Right ventricle myocardium inferior (tissue), 1 donor: ENCODE measurements around the gene FHIP1A. TPM values are rescaled to one million over a fixed set of nuclear protein-coding genes. Genes with fewer than 3 reads are reported as not detected.

ENCODE experiments used
- ATAC-seq: fragments of 200-7000 bp; cut with Tn5 transposase; one replicate; pipeline ENCODE4 v1.9.1; 2020; ENCODE audit warnings: mild to moderate bottlenecking, moderate library complexity
- DNase-seq: peaks from one replicate; pipeline ENCODE4 v3.0.0; 2021; ENCODE audit errors: missing footprints
- intact Hi-C: fragments of 100-400 bp; cut with DNase I; formaldehyde crosslinking; loops from one replicate; pipeline ENCODE4 v1.11.0; 2022
- total RNA-seq: library from RNA; stranded (reverse); fragmentation: NEBNext Ultra II Directional; extraction: Animal tissue kit (Norgen Biotek cat#: 25700); gene quantifications from one replicate; pipeline ENCODE4 v1.2.1, GENCODE V29; 2021
- donor health status: DM: no; HTN: yes; CAD: no; lungs with severe emphysema.

Gene FHIP1A
- total RNA-seq, 1 donor from 2014 or later = 18.5 TPM

GRCh38 chr4:151439320-151439719 lies 30.3 kb downstream of the FHIP1A start:
- intact Hi-C loops = no loop called here
- ATAC-seq = no peak

DNA sequence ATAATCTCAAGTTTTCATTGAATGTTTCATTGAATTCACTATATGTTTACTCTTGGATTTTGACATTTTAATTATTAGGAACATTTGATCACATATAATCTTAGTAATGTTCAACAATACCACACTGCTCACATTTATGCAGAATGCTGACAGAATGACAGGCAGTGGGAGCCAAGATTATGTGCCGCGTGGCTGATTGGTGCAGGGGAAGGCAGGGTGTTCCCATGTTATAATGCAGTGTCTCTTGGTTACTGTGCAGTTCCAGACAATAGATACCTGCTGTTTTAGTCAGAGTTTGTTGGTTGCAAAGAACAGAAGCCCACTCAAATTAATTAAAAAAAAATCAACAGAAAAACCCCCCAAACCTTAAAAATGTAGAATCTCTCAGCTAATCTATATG lies 33.0 kb downstream of the FHIP1A start:
- no peak for ATAC-seq
- DNase-seq = peak; percentile 43
- intact Hi-C loops = no loop called here

More at GRCh38 chr4:151439320-151439719, 30.3 kb downstream of the FHIP1A start:
- no peak for DNase-seq

GRCh38 chr4:151443247-151443646 lies 34.3 kb downstream of the FHIP1A start:
- DNase-seq (no peak), ATAC-seq (no peak)
- intact Hi-C loops = no loop called here

GRCh38 chr4:151443752-151444151 lies 34.8 kb downstream of the FHIP1A start:
- intact Hi-C loops = no loop called here
- DNase-seq (no peak), ATAC-seq (no peak)

- intact Hi-C loops = no loop called here
- ATAC-seq = no peak
- DNase-seq = no peak
These were observed 37.2 kb downstream of the FHIP1A start for GRCh38 chr4:151446208-151446607.

GRCh38 chr4:151454513-151454912 lies 45.5 kb downstream of the FHIP1A start:
- intact Hi-C loops = no loop called here
- DNase-seq (no peak), ATAC-seq (no peak)

GRCh38 chr4:151455212-151455611 lies 46.2 kb downstream of the FHIP1A start:
- no peak for ATAC-seq
- intact Hi-C loops = no loop called here
- no peak for DNase-seq

DNA sequence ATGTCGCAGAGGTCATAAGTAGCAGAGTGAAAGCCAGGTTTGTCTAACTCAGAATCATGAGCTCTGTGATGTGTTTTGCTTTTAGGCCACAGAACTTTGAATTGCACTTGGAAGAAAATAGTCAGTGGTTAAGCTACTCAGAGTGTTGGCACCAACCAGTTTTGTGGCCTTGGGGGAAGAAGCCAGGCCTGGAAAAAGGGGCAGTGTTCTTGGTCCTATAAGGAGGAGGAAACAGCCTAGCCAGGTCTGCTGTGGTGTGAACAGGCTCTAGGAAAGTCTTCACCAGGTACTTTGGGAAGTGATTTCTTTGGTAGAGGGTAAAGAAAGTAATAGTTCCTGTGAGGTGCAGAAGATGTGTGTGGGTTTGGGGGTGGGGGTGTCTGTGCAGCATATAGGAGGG lies 49.2 kb downstream of the FHIP1A start:
- DNase-seq = no peak
- intact Hi-C loops = no loop called here
- ATAC-seq = no peak

Other genes starting within 250 kb of the FHIP1A start
- gene PRSS48, start 132.0 kb upstream of the FHIP1A start, total RNA-seq = not detected
- 108 TPM for gene SH3D19, start 83.6 kb upstream of the FHIP1A start, total RNA-seq